Inflammatory macrophage treated with lipopolysaccharide for 4 hours (primary cell): ENCODE data around the gene OSBPL9.

ENCODE experiments used
- DNase-seq: peaks from one replicate; pipeline ENCODE4 v3.0.0-alpha.2; 2020

The OSBPL9 gene

DNA sequence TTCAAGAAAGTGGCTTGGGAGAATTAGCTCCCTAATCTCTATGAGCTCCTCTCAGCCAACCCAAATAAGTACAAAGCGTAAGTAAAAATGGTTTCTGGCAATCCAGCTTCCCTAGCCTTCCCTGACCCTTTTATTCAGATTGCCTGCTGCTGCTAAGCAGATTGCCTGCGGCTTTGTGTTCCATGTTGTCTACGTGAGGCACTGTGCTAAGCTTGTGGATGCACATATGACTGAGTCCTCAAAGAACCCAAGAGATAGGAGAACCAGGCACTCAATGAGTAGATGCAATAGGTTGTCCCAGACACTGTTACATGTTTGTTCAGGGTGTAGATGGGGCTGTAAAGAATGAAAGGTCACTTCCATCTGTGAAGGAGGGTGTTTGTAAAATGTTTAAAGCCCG, 6.3 kb upstream of the OSBPL9 start:
- DNase-seq = no peak

DNA sequence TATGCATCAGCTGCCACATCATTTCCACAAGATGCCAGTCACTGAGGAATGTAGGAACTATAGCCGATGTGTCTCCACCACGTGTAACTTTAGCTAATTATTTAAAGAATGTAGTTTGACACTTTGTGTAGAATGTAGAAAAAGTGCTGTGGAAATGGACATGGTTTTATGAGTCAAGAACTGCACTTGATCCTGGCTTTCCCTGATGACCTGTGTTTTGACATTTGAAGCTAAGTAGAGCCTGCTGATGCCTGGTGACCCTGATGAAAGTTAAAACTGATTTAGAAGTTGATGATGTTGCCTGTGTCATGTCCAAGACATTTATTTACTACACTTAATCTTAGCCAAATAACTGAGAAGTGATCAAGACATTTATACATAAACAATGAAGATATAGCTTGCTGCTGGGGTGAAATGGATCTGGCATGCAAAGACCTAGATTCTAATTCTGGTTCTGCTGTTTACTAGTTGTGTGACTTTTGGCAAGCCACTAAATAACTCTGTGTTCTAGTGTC, 4.4 kb upstream of the OSBPL9 start:
- no peak for DNase-seq

GRCh38 chr1:51615780-51616291, 1.1 kb upstream of the OSBPL9 start:
- no peak for DNase-seq

GRCh38 chr1:51616490-51616889, 402 bp upstream of the OSBPL9 start:
- DNase-seq = no peak

DNA sequence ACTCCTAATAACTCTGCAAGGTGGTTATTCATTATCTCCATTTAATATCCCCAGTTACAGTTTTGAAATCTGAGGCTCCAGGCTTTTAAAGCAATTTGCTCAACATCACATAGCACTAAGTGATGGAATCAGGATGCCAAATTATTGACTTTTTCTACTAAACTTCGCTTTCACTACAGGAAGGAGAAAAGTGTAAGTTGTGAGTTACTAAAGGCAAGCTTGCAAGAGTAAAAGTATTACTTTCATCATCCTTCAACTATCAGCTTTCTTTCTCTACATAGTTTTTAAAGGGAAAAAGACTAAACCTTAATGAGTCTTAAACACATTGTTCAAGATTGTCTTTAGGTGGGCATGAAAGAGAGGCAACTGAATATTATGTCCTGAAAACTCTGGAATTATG, 1.8 kb downstream of the OSBPL9 start:
- DNase-seq = no peak

- no peak for DNase-seq
Measured at GRCh38 chr1:51620470-51620869, 3.6 kb downstream of the OSBPL9 start.

DNA sequence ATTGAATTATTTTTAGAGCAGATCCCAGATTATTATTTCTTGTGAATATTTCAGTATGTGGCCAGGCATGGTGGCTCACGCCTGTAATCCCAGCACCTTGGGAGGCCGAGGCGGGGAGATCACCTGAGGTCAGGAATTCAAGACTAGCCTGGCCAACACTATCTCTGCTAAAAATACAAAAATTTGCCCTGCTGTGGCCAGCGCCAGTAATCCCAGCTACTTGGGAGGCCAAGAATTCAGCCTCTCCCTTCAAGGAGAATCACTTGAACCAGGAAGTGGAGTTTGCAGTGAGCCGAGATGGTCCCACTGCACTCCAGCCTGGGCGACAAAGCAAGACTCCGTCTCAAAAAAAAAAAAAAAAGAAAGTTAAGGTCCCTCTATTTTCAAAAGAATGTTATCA, 4.3 kb downstream of the OSBPL9 start:
- no peak for DNase-seq

DNA sequence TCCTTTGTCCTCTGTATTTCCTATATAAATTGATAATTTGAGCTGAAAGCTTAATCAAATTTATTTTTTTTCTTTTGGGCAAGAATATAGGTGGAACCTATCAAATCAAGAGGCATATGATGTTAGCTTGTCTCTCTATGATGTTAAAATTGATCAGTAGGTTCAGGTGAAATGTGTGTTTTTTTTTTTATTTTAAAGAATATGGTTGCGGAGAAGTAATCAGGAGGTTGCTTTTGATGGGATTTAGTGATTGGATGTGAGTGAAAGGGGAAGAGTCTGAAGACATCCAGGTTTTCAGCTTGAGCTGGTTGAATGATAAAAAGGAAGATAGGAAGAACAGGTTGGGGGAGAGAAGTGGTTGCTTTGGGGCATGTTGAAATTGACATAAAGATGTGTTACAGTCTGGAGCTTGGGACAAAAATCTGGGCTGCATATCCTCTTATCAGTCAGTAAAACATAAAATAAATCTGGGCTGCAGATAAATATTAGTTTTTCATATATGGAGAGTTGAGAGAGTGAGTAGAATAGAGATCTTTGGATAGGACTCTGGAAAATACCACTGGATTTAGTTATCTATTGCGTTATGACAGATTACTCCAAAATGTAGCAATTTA, 5.1 kb downstream of the OSBPL9 start:
- DNase-seq = no peak

DNA sequence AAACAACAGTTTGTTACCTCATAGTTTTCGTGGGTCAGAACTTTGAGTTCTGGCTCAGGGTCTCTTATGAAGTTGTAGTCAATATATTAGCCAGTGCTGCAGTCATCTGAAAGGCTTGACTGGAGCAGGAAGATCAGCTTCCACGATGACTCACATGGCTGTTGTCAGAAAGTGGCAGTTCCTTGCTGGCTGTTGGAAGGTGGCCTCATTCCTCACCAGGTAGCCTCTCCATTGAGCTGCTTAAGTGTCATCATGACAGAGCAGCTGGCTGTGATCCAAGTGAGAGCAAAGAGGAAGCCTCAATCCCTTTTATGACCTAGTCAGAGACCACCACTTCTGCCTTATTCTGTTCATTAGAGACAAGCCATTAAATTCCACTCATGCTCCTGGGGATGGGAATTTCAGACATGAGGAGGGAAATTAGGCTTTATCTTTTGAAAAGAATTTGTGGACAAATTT, 5.6 kb downstream of the OSBPL9 start:
- peak; percentile 49 for DNase-seq

GRCh38 chr1:51623025-51623424, 6.1 kb downstream of the OSBPL9 start:
- DNase-seq = no peak

DNA sequence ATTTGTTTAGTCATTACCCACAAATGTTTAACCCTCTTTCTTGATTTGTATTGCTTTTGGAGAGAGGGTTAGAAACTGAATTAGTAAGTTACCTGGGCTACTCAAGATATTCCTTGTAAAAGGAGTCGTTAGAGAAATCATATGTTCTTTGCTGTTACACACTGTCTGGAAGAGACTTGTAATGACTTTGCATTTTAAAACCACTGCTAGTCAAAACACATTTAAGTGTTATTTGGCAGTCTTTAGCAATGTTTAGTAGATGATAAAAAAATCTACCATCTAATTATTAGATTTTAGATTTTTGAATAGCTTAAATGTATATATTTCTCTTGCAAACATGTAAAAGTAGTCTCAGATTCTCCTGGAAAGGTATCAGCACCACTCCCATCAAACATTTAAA, 6.6 kb downstream of the OSBPL9 start:
- DNase-seq = no peak

DNA sequence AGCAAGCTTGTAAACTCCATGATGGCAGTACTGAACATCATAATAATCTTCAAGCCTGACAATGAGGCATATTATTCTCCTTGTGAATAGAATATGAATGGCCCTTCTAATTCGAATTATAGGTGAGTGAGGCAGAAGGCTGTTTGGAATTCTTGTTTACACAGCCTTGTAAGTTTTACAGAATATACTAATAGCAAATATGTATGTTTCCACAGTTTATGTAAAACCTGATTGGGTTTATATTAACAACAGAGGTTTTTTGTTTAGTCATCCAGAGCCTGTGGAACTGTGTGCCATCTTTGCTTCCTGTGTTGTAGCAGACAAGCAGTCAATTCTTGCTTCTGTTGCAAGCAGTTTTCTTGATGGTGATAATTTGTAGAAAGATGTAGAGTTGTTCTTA, 8.0 kb downstream of the OSBPL9 start:
- no peak for DNase-seq

DNA sequence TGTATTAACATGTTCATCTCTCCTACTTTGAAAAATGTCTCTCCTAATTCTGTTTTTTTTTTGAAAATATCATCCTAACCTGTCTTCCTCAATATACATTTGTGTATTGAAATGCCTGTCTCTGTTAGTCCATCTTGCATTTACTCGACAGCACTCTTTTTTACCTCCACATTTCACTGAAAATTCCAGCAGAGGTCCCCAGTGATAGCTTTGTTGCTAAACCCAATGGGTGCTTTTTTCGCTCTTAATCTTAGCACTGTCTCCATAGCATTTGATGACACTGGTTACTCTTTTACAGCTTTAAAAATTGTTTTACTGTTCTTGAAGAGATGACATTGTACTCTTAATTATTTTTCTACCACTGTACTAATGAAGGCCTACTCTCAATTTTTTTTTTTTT, 10.8 kb downstream of the OSBPL9 start:
- peak; percentile 35 for DNase-seq

DNA sequence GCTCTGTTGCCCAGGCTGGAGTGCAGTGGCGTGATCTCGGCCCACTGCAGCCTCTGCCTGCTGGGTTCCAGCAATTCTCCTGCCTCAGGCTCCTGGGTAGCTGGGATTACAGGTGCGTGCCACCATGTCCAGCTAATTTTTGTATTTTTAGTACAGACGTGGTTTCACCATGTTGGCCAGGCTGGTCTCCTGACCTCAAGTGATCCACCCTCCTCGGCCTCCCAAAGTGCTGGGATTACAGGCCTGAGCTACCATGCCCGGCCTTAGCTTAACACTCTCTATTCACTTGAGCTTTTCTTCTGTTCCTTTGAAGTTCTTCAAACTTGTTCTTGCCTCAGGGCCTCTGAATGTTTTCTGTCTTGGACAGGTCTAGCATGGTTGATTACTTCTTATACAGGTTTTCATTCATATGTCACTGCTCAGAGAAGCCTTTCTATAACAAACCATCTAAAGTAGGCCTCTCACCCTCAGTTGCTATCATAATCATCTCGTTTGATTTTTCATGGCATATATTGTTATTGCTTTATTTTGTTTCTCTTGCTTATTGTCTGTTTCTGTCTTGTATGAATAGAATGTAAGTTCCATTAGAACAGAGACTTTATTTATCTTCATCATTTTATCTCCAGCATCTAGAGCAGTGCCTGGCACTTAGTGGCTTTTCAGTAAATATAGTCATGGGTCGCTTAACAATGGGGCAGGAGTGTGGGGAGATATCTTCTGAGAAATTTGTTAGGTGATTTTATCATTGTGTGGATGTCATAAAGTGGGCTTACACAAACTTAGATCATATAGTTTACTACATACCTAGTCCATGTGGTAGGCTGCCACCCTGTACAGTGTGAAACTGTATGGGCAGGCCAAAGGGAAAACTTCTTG, 12.1 kb downstream of the OSBPL9 start:
- DNase-seq = no peak

- no peak for DNase-seq
Measured at GRCh38 chr1:51629918-51630317, 13.0 kb downstream of the OSBPL9 start.

DNA sequence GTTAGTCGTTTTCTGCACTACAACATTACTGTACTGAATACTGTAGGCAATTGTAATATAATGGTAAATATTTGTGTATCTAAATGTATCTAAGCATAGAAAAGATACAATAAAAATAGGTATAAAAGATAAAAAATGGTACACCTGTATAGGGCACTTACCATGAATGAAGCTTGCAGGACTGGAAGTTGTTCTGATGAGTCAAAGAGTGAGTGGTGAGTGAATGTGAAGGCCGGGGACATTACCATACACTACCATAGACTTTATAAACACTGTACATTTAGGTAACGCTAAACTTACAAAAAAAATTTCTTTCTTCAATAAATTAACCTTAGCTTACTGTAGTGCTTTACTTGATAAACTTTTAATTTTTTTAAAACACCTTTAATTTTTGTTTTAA, 13.5 kb downstream of the OSBPL9 start:
- DNase-seq = no peak

DNA sequence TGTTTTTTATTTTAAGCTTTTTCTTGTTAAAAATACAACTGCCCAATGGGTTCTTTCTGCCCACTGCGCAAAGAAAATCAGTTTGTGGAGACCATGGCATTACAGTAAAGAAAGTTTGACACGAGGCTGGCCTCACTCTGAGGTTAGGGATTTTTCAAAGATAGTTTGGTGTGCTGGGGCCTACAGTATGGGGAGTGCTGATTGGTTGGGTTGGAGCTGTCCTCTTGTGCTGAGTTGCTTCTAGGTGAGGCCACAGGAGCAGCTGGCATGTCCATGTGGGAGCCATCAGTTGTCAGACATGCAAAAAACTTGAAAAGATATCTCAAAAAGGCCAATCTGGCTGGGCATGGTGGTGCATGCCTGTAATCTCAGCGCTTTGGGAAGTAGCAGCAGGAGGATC, 14.0 kb downstream of the OSBPL9 start:
- DNase-seq = no peak

- DNase-seq = no peak
Measured at GRCh38 chr1:51631747-51632146, 14.9 kb downstream of the OSBPL9 start.

DNA sequence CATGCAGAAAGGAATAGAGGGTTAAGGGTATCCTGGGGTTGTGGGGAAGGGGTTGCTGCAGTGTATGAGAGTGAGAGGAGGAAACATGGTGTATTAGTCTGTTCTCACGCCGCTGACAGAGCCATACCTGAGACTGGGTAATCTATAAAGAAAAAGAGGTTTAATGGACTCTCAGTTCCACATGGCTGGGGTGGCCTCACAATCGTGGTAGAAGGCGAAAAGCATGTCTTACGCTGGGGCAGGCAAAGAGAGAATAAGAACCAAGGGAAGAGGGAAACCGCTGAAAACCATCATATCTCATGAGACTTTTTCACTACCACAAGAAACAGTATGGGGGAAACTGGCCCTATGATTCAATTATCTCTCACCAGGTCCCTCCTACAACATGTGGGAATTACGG, 17.7 kb downstream of the OSBPL9 start:
- no peak for DNase-seq

GRCh38 chr1:51635615-51636014, 18.7 kb downstream of the OSBPL9 start:
- DNase-seq = no peak

GRCh38 chr1:51636191-51636590, 19.3 kb downstream of the OSBPL9 start:
- DNase-seq = no peak

DNA sequence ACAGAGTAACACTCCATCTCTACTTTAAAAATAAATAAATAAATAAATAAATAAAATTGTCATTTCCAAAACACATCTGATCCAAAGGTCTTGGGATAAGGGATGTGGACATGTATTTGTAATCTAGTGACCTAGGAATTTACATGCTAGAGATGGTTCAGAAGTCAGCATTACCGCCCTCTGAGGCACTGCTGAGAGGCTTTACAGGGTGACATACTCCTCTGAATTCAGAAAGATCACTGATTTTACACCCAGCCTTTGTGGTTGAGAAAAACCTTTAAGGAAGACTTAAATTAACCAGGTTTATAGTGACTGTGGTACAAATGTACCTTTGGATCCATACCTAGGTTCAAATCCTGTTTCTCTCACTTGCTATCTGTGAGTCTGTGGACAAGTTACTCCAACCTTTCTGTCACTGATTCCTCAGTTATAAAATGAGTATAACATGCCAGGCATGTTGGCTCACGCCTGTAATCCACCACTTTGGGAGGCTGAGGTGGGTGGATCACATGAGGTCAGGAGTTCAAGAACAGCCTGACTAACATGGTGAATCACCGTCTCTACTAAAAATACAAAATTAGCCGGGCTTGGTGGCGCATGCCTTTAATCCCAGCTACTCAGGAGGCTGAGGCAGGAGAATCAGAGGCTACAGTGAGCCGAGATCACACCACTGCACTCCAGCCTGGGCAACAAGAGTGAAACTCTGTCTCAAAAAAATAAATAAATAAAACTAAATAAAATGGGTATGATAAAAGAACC, 20.1 kb downstream of the OSBPL9 start:
- DNase-seq = peak; percentile 61

DNA sequence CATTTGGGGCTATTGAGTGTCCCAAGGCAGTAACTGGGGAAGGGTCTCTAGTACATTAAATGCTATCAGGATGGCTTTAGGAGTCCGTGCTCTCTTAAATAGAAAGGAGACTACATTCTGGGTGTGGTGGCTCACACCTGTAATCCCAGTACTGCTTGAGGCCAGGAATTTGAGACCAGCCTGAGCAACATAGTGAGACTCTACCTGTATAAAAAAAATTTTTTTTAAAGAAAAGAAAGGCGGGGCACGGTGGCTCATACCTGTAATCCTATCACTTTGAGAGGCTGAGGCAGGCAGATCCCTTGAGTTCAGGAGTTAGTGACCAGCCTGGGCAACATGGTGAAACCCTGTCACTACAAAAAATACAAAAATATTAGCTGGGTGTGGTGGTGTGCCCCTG, 21.5 kb downstream of the OSBPL9 start:
- DNase-seq = no peak
